NCI-H1105 (cell line): Measurements from ENCODE around the gene E2F4.
A peak's percentile ranks its signal among the peaks of the same experiment; 100 is the strongest.

Experiments
- DNase-seq: peaks from one replicate; lab custom pipeline; 2025; lab: John Stamatoyannopoulos, UW

The E2F4 gene

DNA sequence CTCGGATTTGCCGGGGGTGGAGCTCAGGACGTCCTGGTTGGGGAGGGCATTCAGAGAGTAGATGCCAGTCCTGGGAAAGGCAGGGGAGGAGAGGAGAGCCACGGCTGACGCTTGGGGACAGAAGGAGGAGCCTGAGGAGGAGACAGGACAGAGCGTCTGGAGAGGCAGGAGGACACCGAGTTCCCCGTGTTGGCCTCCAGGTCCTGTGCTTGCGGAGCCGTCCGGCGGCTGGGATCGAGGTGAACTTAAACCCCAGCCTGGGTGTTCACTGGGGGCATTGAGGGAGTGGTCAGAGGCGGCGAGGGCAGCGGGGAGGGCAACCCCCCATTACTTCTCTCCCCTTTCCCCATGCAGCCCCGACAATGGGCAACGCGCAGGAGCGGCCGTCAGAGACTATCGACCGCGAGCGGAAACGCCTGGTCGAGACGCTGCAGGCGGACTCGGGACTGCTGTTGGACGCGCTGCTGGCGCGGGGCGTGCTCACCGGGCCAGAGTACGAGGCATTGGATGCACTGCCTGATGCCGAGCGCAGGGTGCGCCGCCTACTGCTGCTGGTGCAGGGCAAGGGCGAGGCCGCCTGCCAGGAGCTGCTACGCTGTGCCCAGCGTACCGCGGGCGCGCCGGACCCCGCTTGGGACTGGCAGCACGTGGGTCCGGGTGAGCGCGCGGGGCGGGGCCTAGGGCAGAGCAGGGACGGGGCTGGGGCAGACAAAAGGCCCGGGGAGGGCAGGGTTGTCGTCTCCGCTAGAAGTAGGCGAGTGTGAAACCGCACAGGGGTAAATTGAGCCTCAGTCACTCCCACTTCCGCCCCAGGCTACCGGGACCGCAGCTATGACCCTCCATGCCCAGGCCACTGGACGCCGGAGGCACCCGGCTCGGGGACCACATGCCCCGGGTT, 17.9 kb upstream of the E2F4 start:
- peak; percentile 61 for DNase-seq

DNA sequence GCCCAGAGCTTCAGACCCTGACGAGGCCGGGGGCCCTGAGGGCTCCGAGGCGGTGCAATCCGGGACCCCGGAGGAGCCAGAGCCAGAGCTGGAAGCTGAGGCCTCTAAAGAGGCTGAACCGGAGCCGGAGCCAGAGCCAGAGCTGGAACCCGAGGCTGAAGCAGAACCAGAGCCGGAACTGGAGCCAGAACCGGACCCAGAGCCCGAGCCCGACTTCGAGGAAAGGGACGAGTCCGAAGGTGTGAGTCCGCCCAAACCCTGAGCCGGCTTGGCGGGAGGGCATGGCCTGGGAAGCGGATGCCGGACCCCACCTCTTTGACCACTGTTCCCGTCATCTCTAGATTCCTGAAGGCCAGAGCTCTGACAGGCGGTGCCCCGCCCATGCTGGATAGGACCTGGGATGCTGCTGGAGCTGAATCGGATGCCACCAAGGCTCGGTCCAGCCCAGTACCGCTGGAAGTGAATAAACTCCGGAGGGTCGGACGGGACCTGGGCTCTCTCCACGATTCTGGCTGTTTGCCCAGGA, 17.2 kb upstream of the E2F4 start:
- no peak for DNase-seq

DNA sequence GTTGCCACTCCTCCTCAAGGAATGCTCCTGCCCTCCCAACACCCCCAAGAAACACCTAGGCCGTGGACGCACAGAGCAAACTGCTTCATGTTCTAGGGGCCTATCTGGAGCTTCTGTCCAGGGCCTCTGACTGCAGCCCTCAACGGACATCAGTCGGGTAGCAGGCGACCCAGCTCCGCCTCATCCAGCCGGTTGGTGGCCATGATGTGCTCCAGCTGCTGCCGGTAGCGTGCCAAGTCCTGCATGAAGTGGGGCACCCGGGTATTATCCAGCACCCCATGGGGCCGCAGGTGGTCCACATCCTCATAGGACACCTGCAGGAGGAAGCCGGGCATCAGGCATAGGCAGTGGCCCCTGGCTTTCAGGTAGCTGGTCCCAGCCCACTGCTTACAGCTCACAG, 15.3 kb upstream of the E2F4 start:
- DNase-seq: no peak

DNA sequence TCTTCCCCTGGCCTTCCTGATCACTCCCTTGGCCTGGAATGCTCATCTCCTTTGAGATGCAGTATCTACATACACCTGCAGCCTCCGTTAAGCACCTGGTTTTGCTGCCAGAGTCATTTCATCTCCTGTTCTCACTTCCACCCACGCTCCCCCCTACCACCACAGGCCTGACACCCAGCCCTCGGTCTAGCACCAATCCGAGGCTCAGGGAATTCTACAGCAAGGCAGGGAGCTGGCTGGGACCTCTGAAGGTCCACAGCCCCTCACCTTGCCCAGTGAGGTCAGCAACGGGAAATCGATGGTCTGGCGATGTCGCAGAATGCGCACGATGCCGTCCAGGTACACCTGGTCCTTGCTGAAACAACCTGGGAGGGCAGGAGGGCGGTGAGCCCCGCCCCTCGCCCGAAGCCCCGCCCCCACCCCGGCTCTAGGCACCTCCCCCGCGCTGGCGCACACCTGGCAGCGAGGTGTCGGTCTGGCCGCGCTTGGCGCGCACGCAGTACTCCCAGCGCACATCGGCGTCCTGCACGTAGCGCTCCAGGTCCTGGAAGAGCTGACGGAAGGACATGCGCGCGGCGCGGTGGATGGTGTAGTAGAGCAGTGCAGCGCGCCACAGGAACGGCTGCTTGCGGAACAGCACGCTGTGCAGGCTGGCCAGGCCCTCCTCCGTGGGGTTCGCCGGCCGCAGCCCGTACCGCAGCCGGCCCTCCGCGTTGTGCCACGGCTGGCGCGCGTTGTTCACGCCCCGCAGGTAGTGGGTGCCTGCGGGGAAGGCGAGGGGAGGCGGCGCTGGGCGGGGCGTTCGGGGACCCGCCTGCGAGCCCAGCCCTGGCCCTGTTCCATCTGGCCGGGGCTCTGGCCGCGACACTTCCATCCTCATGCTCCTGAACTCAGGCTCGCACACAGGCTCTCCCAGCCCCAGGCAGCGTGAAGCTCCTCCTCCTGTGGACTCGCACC, 13.9 kb upstream of the E2F4 start:
- DNase-seq: peak; percentile 85

DNA sequence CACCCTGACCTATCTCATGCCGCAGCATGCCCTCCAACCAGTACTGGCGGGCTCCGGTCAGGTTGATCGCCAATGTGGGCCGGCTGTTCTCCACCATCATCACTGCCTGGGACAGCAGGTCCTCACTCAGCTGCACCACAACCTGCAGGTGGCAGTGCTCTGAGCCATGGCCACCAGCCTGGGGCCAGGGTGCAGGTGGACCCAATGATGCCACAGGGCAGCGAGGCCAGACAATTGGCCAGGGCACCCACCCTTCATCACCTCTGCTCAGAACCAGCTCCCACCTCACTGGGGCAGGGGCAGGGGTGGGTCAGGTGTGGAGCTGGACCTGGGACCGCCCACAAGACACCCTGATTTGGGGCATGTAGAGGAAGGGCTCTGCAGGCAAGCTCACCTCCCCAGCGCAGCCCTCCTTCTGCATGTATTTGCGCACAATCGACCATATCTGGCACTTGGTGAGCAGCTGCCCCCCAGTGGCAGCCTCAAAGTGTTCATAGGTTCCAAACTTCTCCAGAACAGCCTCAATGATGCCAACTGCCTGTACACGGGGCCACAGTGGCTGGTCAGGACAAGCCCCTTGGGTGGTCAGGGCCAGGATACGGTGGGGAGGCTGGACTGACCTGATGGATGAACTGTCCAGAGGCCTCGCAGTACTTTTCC, 12.4 kb upstream of the E2F4 start:
- no peak for DNase-seq

DNA sequence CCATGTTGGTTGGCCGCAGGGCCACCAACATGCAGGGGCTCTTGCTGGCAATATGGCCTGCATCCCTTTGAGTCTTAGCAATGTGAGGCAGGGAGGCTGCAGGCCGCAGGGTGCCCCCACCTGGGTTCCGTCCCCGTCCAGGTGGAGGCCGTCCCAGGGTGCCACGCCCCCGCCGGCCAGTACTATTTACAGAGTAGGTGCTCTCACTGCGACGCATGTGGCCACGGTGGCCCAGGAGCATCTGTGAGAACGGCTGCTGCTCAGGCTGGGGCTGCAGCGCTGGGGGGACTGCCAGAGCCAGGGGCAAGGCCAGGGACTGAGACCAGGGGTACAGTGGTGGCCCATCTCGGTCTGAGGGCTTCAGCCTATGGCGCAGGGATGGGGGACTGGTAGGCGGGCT, 11.8 kb upstream of the E2F4 start:
- DNase-seq: no peak

DNA sequence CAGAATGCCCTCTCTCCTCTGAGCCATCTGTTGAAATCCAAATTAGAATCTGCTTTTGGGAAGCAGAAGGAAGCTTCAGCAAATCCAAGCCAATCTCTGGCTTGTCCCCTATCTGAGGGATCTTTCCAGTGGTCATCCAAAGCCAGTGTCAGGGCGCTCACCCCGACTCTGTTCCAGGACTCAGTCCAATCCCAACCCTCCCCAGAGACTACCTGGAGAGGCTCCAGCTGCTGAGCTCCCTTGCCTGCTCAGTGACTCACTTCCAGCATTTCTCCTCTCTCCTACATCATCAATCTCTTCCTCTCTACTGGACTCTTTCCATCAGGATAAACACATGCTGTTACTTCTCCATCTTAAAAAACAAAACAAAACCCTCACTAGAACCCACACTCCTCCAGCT, 10.6 kb upstream of the E2F4 start:
- DNase-seq: no peak

DNA sequence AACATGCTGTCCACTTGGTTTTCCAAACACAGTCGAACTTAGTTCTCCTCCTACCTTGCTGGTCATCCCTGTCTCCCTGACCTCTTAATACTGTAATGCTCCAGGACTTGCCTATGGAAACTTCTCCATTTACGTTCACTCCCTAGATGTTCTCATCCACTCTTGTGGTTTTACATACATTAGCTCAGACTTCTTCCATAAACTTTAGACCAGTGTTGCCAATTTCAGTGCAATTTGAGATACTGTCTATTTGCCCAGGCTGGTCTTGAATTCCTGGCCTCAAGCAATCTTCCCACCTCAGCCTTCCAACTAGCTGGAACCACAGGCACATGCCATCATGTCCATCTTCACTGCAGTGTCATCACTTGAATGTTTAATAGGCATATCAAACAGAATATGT, 9.7 kb upstream of the E2F4 start:
- DNase-seq: no peak

DNA sequence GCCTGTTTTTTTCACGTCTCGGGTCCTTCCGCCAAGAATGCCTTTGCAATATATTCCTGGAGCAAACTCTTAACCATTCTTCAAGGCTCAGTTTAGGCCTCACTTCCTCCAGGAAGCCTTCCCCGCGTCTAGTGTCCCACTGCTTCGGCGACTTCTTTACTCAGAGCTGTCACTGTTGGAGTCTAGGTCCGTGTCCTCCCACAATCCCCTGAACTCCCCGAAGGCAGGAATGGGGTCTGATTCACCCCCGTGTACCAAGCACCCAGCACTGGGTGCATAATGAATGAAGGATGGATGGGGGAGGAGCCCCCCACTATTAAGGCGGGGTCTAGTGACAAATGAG, 8.7 kb upstream of the E2F4 start:
- DNase-seq: no peak

DNA sequence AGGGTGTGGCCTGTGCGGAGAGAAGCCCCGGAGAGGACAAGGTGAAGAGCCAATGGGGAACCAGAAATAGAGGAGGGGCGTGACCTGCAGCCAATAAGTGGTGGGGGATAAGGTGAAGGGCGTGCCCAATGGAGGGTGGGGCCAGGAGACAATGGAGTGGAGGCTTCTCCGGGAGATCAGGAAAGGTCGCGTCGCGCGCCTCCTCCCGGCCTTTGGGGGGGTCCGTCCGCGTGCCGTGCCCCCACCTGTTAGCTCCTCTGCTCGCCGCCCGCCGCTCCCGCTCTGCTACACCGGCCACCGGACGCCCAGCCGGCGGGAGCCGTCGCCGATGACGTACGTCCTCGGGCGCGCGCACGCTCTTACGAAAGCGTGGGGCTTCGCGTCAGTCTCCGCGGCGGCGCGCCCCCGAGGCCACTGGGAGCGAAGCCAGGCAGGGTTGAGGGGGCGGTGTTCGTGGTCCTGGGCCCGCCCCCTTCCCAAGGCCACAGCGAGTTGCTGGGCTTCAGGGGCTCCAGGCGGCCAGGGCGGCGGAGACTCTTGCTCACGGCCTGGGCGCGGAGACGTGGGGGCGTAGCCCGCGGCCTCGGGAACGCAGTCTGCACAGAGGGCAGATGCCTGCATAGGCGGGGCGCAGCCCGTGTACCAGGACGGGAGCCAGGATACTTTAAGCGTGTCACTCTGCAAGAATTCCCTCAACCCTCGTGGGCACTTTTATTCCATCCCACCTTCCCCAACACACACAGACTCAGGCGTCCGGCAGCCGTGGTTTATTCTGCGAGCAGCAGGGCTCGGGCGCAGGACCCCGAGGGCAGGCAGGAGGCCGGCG, 8.1 kb upstream of the E2F4 start, which contains the start of gene MATCAP1:
TSS of gene MATCAP1 (minus strand) at position 337 of the 826 bp plus-strand sequence. CDS start 3,353 bp downstream, outside the sequence.
- peak; percentile 89 for DNase-seq

DNA sequence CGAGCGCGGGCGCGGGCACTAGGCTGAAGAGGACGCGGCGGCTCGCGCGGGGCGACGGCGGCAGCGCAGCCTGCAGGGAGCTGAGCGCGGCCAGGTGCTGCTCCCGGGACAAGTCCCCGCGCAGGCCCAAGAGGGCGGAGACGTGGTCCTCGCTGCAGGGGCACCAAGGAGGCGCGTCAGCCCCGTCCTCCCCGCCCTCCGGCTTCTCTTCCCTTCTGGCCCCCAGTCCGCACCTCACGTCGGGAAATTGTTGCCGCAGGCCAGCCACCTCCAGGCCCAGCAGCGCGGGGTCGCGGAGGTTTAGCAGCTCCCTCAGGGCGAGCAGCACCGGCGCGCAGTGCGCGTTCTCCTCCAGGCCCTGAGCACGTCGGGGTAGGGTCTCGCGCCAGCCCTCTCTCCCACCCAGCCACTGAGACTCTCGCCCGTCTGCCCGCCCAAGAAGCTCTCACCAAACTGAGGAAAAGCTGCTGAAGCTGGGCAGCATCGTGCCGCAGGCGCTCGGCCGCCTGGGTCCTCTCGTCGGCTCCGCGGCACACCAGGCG, 7.4 kb upstream of the E2F4 start:
- DNase-seq: no peak

DNA sequence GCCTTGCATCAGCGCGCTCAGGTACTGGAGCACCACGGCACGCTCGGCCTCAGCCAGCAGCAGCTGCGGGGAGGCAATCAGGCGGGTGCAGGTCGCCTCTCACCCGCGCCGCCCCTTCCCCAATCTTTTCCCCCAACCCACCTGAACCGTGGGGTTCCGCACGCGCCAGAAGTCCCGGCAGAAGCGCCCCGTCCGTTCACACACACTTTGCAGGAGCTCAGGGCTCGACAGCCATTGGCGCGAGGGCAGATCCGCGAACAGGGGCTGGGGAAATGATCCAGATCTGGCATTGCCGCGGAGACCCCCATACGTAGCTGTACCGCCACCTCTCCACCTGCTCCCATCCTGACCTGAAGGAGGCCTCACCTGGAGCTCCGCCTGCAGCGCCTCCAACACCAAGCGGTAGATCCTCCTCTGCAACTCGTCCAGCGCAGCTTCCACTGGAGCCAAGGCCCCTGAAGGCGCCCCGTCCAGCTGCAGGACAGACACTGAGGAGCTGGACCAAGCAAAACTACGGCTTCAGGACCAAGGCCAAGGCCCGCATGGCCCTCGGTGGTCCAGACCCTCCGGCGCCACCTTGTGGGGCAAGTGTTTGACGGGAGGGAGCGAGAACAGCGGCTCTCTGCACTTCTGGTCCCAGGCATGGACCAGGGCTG, 6.8 kb upstream of the E2F4 start:
- DNase-seq: peak; percentile 36

DNA sequence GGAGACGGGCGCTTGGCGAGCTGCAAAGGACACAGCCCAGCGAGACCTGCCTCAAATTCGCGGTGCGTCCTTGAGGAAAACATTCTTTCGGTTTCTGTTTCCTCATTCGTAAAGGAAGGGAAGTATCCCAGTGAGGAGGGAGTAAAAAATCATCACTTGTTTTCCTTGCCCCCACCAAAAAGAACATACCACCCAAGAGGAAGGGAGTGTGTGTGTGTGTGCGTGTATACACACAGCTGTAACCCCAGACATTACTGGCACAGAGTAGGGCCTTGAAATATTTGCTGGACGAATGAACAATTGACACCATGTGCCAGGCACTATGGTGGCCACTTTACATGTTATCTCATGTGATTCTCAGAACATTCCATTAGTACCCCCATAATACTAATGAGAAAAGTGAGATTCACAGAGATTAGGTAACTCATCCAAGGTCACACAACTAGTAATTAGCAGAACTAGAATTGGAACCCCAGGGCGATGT, 6.3 kb upstream of the E2F4 start:
- DNase-seq: no peak

DNA sequence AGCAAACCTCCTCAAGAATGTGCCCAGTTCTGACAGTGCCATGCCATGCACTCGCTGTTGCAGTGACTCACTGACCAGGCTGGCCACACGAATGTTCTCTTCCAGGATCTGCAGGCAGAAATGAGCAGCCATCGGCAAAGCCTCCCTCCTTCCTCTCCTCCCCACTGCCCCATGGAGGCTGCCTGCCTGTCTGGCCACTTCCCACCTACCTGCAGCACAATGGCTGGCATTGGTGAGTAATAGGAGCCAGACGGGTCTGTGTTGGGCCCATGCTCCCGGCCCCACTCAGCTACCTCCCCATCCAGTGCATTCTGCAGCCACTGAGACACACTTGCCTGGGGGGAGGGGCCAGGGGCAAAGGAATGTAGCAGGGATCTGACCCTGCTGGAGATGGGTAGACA, 5.4 kb upstream of the E2F4 start:
- DNase-seq: no peak

DNA sequence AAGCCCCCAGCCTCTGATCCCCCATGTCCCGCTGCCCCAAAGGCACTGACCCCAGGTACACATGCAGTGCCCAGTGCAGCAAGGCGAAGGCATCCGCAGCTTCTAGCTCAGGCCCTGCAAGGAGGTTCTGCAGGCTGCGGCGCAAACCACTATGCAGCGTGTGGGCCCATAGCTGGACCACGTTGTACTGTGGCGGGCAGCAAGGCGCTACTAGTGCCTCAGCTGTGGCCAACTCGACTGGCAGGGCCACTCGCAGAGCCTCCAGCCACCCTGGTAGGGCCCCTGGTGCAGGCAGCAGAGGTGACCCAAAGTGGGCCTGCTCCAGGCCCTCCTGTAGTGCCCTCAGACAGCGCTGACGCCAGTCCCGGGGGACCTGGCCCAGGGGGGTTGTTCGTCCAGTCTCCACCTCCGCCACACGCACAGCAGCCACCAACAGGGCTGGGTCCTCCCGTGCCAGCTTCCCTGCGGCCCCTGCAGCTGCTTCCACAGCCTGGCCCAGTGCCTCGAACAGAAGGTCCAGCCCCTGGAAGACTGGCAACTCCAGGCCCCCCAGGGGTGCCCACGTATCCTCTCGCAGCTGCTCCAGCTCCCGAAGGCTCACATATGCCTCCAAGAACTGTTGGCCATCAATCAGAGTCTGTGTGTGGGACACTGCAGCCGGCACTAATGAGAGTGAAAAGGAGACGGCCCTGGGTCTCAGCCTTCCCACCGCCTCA, 4.6 kb upstream of the E2F4 start:
- DNase-seq: no peak

DNA sequence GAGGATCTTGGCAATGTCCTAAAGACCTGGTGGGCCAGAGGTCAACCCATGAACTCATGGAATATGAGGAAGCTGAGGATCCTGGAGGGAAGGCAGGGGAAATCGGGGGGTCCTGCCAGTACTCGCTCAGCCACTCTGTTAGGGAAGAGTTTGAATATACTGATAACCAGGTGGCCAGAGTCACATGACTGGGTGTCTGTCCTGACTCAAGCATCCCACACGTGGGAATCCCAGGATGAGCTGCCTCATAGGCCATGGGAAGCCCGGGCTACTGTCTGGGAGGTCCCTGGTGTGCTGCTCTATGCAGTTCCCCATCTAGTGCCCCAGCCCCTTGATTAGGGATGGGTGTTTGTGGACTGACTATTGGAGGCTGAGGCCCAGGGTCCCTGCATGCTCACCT, 3.6 kb upstream of the E2F4 start:
- no peak for DNase-seq

DNA sequence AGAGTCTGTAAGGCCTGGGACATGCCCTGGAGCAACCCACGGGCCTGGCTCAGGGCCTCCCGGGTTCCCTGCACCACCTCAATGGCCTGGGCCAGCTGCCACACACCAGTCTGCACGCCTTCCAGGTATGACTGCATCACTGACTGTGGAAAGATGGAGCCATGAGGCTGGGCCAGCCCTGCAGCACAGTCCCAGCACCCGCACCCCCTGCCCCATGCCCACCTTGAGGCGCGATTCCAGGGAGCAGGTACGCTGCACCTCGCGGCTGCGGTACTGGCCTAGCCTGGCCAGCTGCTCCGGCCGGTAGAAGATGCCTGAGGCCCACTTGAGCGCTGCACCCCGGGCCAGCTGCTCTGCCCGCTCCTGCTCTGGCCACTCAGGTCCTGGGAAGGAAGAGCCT, 3.2 kb upstream of the E2F4 start:
- no peak for DNase-seq

DNA sequence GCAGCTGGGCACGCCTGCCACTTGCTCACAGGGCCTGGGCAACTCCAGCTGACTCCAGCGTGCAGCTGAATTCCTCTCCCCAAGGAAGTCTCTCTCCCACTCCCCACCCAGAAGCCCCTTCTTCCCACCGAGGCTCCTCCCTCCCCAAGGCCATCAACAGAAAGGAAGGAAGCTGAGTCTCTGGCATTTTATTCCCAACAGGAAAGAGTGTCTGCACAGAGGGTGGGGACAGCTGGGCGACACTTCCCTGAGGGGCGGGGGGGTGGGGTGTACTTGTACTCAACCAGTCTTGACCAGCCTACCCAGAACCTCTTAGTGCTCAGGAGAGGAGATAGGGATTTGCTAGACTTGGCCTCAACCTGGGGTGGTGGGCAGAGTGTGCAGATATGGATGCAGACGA, 1.9 kb upstream of the E2F4 start, which contains the start of gene EXOC3L1:
TSS of gene EXOC3L1 (minus strand) at position 96 of the 400 bp plus-strand sequence. CDS start 460 bp downstream, outside the sequence.
- no peak for DNase-seq
